Gastrocnemius medialis (tissue), 4 donors: ENCODE data around the gene HDAC7. TPM values are rescaled to one million over a fixed set of nuclear protein-coding genes. Genes with fewer than 3 reads are reported as not detected.

ENCODE experiments used
- ATAC-seq, 2 donors: fragments of 150-250 bp; one replicate each; pipeline ENCODE4 v1.9.1; 2016
- DNase-seq, 2 donors: peaks; one replicate each; pipeline ENCODE4 v3.0.0-alpha.2; 2019
- H3K27ac ChIP-seq, 4 donors: fragments of 200-600 bp; sonication (generic); 1 replicate in 1 of 4; 2 replicates in 3 of 4; pipeline ENCODE4 v1.5.1; 2016 to 2018; ENCODE audit warnings: mild to moderate bottlenecking in 2 of 4, moderate library complexity in 1 of 4
- H3K27me3 ChIP-seq, 3 donors: fragments of 200-600 bp; sonication (generic) in 2 of 3; 1 replicate in 1 of 3; 2 replicates in 2 of 3; pipeline versions ENCODE4 v1.5.1 to v1.6.0; 2016 to 2019; ENCODE audit warnings: mild to moderate bottlenecking in 1 of 3, moderate library complexity in 1 of 3
- H3K36me3 ChIP-seq, 2 donors: fragments of 200-600 bp; sonication (generic) in 1 of 2; one replicate each; pipeline ENCODE4 v1.5.1; 2017 to 2018
- H3K4me1 ChIP-seq, 2 donors: fragments of 200-600 bp; sonication (generic) in 1 of 2; one replicate each; pipeline ENCODE4 v1.5.1; 2016 to 2017; ENCODE audit warnings: mild to moderate bottlenecking in 2 of 2
- H3K4me3 ChIP-seq, 4 donors: fragments of 200-600 bp; sonication (generic) in 3 of 4; 1 replicate in 1 of 4; 2 replicates in 3 of 4; pipeline ENCODE4 v1.5.1; 2016 to 2019; ENCODE audit warnings: mild to moderate bottlenecking in 2 of 4
- H3K9me3 ChIP-seq, 3 donors: fragments of 200-600 bp; sonication (generic) in 2 of 3; 1 replicate in 1 of 3; 2 replicates in 2 of 3; pipeline ENCODE4 v1.5.1; 2016 to 2019
- CTCF ChIP-seq, 5 experiments: fragments of 450-650 bp in 3 of 5; fragments of 200-600 bp in 2 of 5; sonication (generic) in 2 of 5; IDR thresholded peaks in 4 of 5; conservative IDR thresholded peaks in 1 of 5; 1 replicate in 4 of 5; 2 replicates in 1 of 5; pipeline ENCODE4 v1.5.1; 2016 to 2019; ENCODE audit warnings: antibody characterized with exemption in 5 of 5, mild to moderate bottlenecking in 3 of 5, moderate library complexity in 3 of 5
- POLR2A ChIP-seq, 2 donors: fragments of 450-650 bp; IDR thresholded peaks; one replicate each; pipeline ENCODE4 v1.6.1; 2017; ENCODE audit warnings: antibody characterized with exemption in 2 of 2, mild to moderate bottlenecking in 2 of 2, moderate library complexity in 2 of 2
- in situ Hi-C, 4 donors: fragments of 200-750 bp; cut with MboI; loops; one replicate each; pipeline versions ENCODE4 v1.15.0 to v1.8.0; 2017; ENCODE audit warnings: low sequenced_read_pairs in 4 of 4
- intact Hi-C: fragments of 100-400 bp; cut with DNase I; formaldehyde crosslinking; loops from one replicate; pipeline ENCODE4 v1.15.1; 2023; ENCODE audit warnings: low total_unique reads
- total RNA-seq, 4 donors: library from RNA; depleted of rRNA; stranded (reverse); fragments of >200 nt; gene quantifications; one replicate each; pipeline versions ENCODE4 v1.1.0 to v1.2.3, GENCODE V29; 2016

Gene HDAC7
- total RNA-seq, 4 donors from 2014 or later: 12.2 to 27.1 (median 17.0) TPM

- Histone ChIP-seq H3K27ac (no peak overlapping the region), H3K9me3 (no peaks in the 10 kb centered on the region), H3K4me3 (no peak overlapping the region), H3K27me3 (no peaks in the 10 kb centered on the region), H3K4me1 (peaks cover 40 to 56% of the 10 kb centered on the region in 2 donors), H3K36me3 (no peaks in the 10 kb centered on the region)
- no peak for DNase-seq
- no peak for TF ChIP-seq CTCF (IDR thresholded peaks at IDR 0.05 in 4 of 5, conservative IDR thresholded peaks at IDR 0.05 in 1 of 5)
- TF ChIP-seq POLR2A (IDR thresholded peaks at IDR 0.05): no peak
- intact Hi-C loops: no loop called here
- in situ Hi-C loops: loop anchor here in 2 of 4 donors (25.0 kb wide), 1 partner anchor 104 kb away; no protein-coding TSS in a partner anchor
- no peak for ATAC-seq
Observed at GRCh38 chr12:47733142-47733541, 86.6 kb downstream of the HDAC7 start.

Other genes starting within 250 kb of the HDAC7 start
- gene RPAP3, start 113.9 kb downstream of the HDAC7 start, total RNA-seq: 10 to 100 TPM; 15.1 to 24.8 (median 20.5) TPM
- gene ENDOU, start 94.4 kb downstream of the HDAC7 start, total RNA-seq: under 1 TPM in 1 of 4 donors, not detected in 3; 0.16 TPM
- gene RAPGEF3, start 61.0 kb downstream of the HDAC7 start, total RNA-seq: 10 to 100 TPM; 17.0 to 27.0 (median 22.3) TPM
- 10 to 100 TPM; 28.3 to 62.6 (median 45.6) TPM for gene SLC48A1, start 46.7 kb downstream of the HDAC7 start, total RNA-seq
- 1 to 10 TPM; 3.2 to 6.1 (median 4.4) TPM for gene VDR, start 85.1 kb upstream of the HDAC7 start, total RNA-seq
- gene TMEM106C, start 143.7 kb upstream of the HDAC7 start, total RNA-seq: 10 to 100 TPM; 11.8 to 27.1 (median 24.8) TPM
- gene COL2A1, start 184.6 kb upstream of the HDAC7 start, total RNA-seq: not detected